K562 (cell line): ENCODE results near the gene EFEMP2. TPM values are rescaled to one million over a fixed set of nuclear protein-coding genes. Genes with fewer than 3 reads are reported as not detected.

Experiments
- GATAD2A ChIP-seq: fragments of 450-650 bp; IDR thresholded peaks from 2 replicates; pipeline ENCODE4 v1.6.1; 2017
- JUNB ChIP-seq: fragments of 450-650 bp; formaldehyde crosslinking; conservative IDR thresholded peaks from 2 replicates; pipeline ENCODE4 v1.4.0; 2020; ENCODE audit warnings: mild to moderate bottlenecking
- KLF10 ChIP-seq: fragments of 250-450 bp; sonication (Bioruptor Pico); IDR thresholded peaks from 2 replicates; pipeline ENCODE4 v1.6.1; 2021; ENCODE audit warnings: matching md5 sums
- MTA1 ChIP-seq: fragments of 450-650 bp; IDR thresholded peaks from 2 replicates; pipeline ENCODE4 v1.6.1; 2017; ENCODE audit warnings: borderline replicate concordance
- SPI1 ChIP-seq: IDR thresholded peaks from 2 replicates; pipeline ENCODE4 v1.6.1; 2011; ENCODE audit warnings: low read depth, low read length, control low read depth, borderline replicate concordance
- TRIM24 ChIP-seq, 2 experiments: fragments of 450-650 bp; IDR thresholded peaks; 2 replicates each; pipeline ENCODE4 v1.6.1; 2016
- ZNF224 ChIP-seq: sonication (generic); formaldehyde crosslinking; IDR thresholded peaks from 2 replicates; pipeline ENCODE4 v1.8.0; 2022; ENCODE audit warnings: mild to moderate bottlenecking, missing genetic modification reagents
- polyA plus RNA-seq, 8 experiments: library from polyadenylated mRNA; depleted of rRNA in 4 of 8; stranded (reverse) in 5 of 8; unstranded in 3 of 8; fragments of >200 nt; fragmentation: Nextera tagmentation in 2 of 8; fragmentation: Illumina TruSeq in 1 of 8; extraction: Ambion mirVana in 2 of 8; extraction: Trizol in 1 of 8; gene quantifications; 2 replicates each; pipeline versions ENCODE4 v1.2.1 to v1.2.3, GENCODE V29; 2011 to 2014; ENCODE audit warnings: inconsistent platforms in 1 of 8, missing spikeins in 1 of 8
- total RNA-seq, 7 experiments: library from RNA; depleted of rRNA in 6 of 7; stranded (reverse); fragments of >200 nt in 6 of 7; fragmentation: Illumina TruSeq in 2 of 7; extraction: Trizol in 2 of 7; gene quantifications; 2 replicates each; pipeline versions ENCODE4 v1.2.1 to v1.2.3, GENCODE V29; 2011 to 2021; ENCODE audit warnings: low replicate concordance in 1 of 7
- TF ChIP-seq, protein P1 (sequence below): fragments of 450-650 bp; conservative IDR thresholded peaks from 2 replicates; pipeline ENCODE4 v1.6.1; 2016; ENCODE audit warnings: missing genetic modification characterization, low read depth, mild to moderate bottlenecking, control low read depth, missing compliant biosample characterization
- TF ChIP-seq, protein P2 (sequence below): fragments of 150-350 bp; IDR thresholded peaks from 2 replicates; pipeline ENCODE4 v1.6.1; 2014; ENCODE audit warnings: low read depth, mild to moderate bottlenecking, low read length, borderline replicate concordance
- TF ChIP-seq, protein P3 (sequence below): sonication (generic); formaldehyde crosslinking; IDR thresholded peaks from 2 replicates; pipeline ENCODE4 v1.8.0; 2022; ENCODE audit warnings: mild to moderate bottlenecking, missing genetic modification reagents

Gene EFEMP2
- total and polyA plus RNA-seq, 9 of the 15 experiments (the other 6 are each of a cell fraction or from before 2014, with no cell fraction given): 0.07 to 2.9 (median 0.69) TPM; not detected in 1

DNA sequence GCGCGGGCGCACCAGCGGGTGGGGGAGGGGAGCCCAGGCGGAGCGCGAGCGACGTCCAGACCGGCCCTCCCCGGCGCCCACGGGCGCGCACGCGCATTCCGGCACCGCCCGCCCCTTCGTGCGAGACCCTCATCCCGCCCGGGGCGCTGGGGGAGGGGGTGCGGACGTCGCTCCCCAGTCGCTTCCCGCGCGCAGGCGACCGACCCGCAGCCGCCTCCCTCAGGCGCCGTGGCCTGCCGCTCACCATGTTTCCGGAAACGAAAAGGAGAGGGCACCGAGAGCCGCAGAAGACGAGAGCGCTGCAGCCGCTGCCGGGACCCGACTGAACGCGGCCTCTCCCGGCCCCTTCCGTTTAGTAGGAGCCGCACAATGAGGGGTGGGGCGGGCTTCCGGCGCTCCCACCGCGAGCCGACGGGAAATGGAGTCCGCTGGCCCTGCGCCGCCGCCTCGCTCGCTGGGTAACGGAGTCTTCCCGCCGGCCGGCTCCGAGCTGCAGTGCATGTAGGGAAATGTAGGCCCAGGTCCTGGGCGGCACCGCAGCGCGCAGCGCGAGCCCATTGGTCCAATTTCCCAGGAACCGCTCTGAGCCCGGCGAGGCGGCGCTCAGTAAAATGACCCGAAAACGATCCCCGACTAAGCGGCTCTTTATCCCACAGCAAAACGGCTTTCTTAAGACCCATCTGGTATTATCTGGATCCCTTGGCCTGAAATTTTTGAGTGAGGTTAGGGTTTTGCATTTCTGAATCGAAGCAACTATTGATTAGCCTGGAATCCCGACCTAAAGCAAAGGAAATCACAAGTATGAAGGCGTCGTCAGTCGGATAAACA lies 14.5 kb downstream of the EFEMP2 start, which contains the start of gene CFL1 (continued):
- TF ChIP-seq KLF10 (CRISPR knock-in tag) (no peak), SPI1 (no peak), MTA1 (no peak), TRIM24 (IDR thresholded peaks at IDR 0.05) (no peak), JUNB (no peak), GATAD2A (no peak), ZNF224 (CRISPR knock-in tag) (no peak)
- TF ChIP-seq, protein P1, sequence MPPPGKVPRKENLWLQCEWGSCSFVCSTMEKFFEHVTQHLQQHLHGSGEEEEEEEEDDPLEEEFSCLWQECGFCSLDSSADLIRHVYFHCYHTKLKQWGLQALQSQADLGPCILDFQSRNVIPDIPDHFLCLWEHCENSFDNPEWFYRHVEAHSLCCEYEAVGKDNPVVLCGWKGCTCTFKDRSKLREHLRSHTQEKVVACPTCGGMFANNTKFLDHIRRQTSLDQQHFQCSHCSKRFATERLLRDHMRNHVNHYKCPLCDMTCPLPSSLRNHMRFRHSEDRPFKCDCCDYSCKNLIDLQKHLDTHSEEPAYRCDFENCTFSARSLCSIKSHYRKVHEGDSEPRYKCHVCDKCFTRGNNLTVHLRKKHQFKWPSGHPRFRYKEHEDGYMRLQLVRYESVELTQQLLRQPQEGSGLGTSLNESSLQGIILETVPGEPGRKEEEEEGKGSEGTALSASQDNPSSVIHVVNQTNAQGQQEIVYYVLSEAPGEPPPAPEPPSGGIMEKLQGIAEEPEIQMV: no peak
- TF ChIP-seq, protein P2, sequence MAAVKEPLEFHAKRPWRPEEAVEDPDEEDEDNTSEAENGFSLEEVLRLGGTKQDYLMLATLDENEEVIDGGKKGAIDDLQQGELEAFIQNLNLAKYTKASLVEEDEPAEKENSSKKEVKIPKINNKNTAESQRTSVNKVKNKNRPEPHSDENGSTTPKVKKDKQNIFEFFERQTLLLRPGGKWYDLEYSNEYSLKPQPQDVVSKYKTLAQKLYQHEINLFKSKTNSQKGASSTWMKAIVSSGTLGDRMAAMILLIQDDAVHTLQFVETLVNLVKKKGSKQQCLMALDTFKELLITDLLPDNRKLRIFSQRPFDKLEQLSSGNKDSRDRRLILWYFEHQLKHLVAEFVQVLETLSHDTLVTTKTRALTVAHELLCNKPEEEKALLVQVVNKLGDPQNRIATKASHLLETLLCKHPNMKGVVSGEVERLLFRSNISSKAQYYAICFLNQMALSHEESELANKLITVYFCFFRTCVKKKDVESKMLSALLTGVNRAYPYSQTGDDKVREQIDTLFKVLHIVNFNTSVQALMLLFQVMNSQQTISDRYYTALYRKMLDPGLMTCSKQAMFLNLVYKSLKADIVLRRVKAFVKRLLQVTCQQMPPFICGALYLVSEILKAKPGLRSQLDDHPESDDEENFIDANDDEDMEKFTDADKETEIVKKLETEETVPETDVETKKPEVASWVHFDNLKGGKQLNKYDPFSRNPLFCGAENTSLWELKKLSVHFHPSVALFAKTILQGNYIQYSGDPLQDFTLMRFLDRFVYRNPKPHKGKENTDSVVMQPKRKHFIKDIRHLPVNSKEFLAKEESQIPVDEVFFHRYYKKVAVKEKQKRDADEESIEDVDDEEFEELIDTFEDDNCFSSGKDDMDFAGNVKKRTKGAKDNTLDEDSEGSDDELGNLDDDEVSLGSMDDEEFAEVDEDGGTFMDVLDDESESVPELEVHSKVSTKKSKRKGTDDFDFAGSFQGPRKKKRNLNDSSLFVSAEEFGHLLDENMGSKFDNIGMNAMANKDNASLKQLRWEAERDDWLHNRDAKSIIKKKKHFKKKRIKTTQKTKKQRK: no peak
- TF ChIP-seq, protein P3, sequence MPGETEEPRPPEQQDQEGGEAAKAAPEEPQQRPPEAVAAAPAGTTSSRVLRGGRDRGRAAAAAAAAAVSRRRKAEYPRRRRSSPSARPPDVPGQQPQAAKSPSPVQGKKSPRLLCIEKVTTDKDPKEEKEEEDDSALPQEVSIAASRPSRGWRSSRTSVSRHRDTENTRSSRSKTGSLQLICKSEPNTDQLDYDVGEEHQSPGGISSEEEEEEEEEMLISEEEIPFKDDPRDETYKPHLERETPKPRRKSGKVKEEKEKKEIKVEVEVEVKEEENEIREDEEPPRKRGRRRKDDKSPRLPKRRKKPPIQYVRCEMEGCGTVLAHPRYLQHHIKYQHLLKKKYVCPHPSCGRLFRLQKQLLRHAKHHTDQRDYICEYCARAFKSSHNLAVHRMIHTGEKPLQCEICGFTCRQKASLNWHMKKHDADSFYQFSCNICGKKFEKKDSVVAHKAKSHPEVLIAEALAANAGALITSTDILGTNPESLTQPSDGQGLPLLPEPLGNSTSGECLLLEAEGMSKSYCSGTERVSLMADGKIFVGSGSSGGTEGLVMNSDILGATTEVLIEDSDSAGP (CRISPR knock-in tag): no peak
